HG02610 (cell line): ENCODE data around the gene YAE1.
"Not testable (repeated sequence)": the region's sequence is repeated elsewhere in the genome, so short reads cannot be mapped to it uniquely, and the experiment has no call there.

Source experiments
- ATAC-seq: cut with Tn5 transposase; IDR thresholded peaks from one replicate; pipeline ENCODE4 v1.9.1; 2021; ENCODE audit warnings: mild to moderate bottlenecking, moderate library complexity; ENCODE audit not compliant: unreplicated experiment

Gene YAE1

GRCh38 chr7:39566023-39566921 is at the start of gene YAE1:
Gene YAE1 (plus strand): TSS chr7:39566404. CDS start chr7:39566419, 15 bp downstream.
- ATAC-seq = peak; percentile 99

- no peak for ATAC-seq
Measured at GRCh38 chr7:39516498-39516897, 49.7 kb upstream of the YAE1 start.

- ATAC-seq = no peak
Measured at GRCh38 chr7:39517240-39517639, 49.0 kb upstream of the YAE1 start.

GRCh38 chr7:39525926-39526325 is 40.3 kb upstream of the YAE1 start:
- ATAC-seq = no peak

GRCh38 chr7:39526666-39527065 is 39.5 kb upstream of the YAE1 start:
- ATAC-seq = no peak

- no peak for ATAC-seq
Measured at GRCh38 chr7:39527296-39527695, 38.9 kb upstream of the YAE1 start.

GRCh38 chr7:39527951-39528350 is 38.3 kb upstream of the YAE1 start:
- ATAC-seq = no peak

GRCh38 chr7:39528849-39529248 is 37.4 kb upstream of the YAE1 start:
- no peak for ATAC-seq

- no peak for ATAC-seq
Measured at GRCh38 chr7:39529582-39529981, 36.6 kb upstream of the YAE1 start.

GRCh38 chr7:39530971-39531370 is 35.2 kb upstream of the YAE1 start:
- no peak for ATAC-seq

GRCh38 chr7:39531818-39532217 is 34.4 kb upstream of the YAE1 start:
- no peak for ATAC-seq

- no peak for ATAC-seq
Measured at GRCh38 chr7:39532832-39533231, 33.4 kb upstream of the YAE1 start.

GRCh38 chr7:39534599-39534998 is 31.6 kb upstream of the YAE1 start:
- no peak for ATAC-seq

- ATAC-seq = no peak
Measured at GRCh38 chr7:39535064-39535463, 31.1 kb upstream of the YAE1 start.

GRCh38 chr7:39535720-39536119 is 30.5 kb upstream of the YAE1 start:
- no peak for ATAC-seq

- no peak for ATAC-seq
Measured at GRCh38 chr7:39536951-39537350, 29.3 kb upstream of the YAE1 start.

- no peak for ATAC-seq
Measured at GRCh38 chr7:39539816-39540215, 26.4 kb upstream of the YAE1 start.

GRCh38 chr7:39540320-39540719 is 25.9 kb upstream of the YAE1 start:
- ATAC-seq = no peak

GRCh38 chr7:39541511-39541910 is 24.7 kb upstream of the YAE1 start:
- no peak for ATAC-seq

- not testable (repeated sequence) for ATAC-seq
Measured at GRCh38 chr7:39544774-39545173, 21.4 kb upstream of the YAE1 start.

GRCh38 chr7:39547336-39547735 is 18.9 kb upstream of the YAE1 start:
- no peak for ATAC-seq

GRCh38 chr7:39550411-39550810 is 15.8 kb upstream of the YAE1 start:
- ATAC-seq = no peak

- no peak for ATAC-seq
Measured at GRCh38 chr7:39553436-39553835, 12.8 kb upstream of the YAE1 start.
